Esophagus squamous epithelium (tissue), 5 donors: ENCODE data around the gene P4HB. TPM values are rescaled to one million over a fixed set of nuclear protein-coding genes. Genes with fewer than 3 reads are reported as not detected.

ENCODE experiments used
- DNase-seq: peaks from one replicate; lab custom pipeline; 2025; lab: John Stamatoyannopoulos, UW
- H3K27ac ChIP-seq, 4 donors: fragments of 200-600 bp; sonication (generic); one replicate each; pipeline ENCODE4 v1.5.1; 2016 to 2019; ENCODE audit warnings: mild to moderate bottlenecking in 1 of 4
- H3K27me3 ChIP-seq, 4 donors: fragments of 200-600 bp; sonication (generic); 1 replicate in 3 of 4; 2 replicates in 1 of 4; pipeline versions ENCODE4 v1.5.1 to v1.6.0; 2017 to 2021; ENCODE audit warnings: antibody characterized with exemption in 1 of 4
- H3K36me3 ChIP-seq, 3 donors: fragments of 200-600 bp; sonication (generic); one replicate each; pipeline ENCODE4 v1.5.1; 2016 to 2019
- H3K4me1 ChIP-seq, 3 donors: fragments of 200-600 bp; sonication (generic); one replicate each; pipeline ENCODE4 v1.5.1; 2017 to 2019
- H3K4me3 ChIP-seq, 4 donors: fragments of 200-600 bp; sonication (generic); 1 replicate in 3 of 4; 2 replicates in 1 of 4; pipeline ENCODE4 v1.5.1; 2016 to 2019; ENCODE audit warnings: mild to moderate bottlenecking in 2 of 4, moderate library complexity in 1 of 4
- H3K9me3 ChIP-seq, 3 donors: fragments of 200-600 bp; sonication (generic); one replicate each; pipeline ENCODE4 v1.5.1; 2016 to 2019
- CTCF ChIP-seq, 6 experiments: fragments of 450-650 bp in 4 of 6; fragments of 200-600 bp in 2 of 6; sonication (generic) in 2 of 6; IDR thresholded peaks; one replicate each; pipeline ENCODE4 v1.5.1; 2016 to 2019; ENCODE audit warnings: antibody characterized with exemption in 6 of 6, mild to moderate bottlenecking in 4 of 6, moderate library complexity in 4 of 6
- POLR2A ChIP-seq, 4 donors: fragments of 450-650 bp; IDR thresholded peaks; one replicate each; pipeline ENCODE4 v1.6.1; 2017; ENCODE audit warnings: antibody characterized with exemption in 4 of 4, mild to moderate bottlenecking in 4 of 4, moderate library complexity in 3 of 4
- WGBS, 2 donors: methylation state at CpG; one replicate each; pipeline ENCODE4 v1.1.5; 2018; 5-methylcytosine and 5-hydroxymethylcytosine counted together
- intact Hi-C: fragments of 100-400 bp; cut with DNase I; formaldehyde crosslinking; loops from one replicate; pipeline ENCODE4 v1.15.0; 2022
- total RNA-seq, 4 donors: library from RNA; depleted of rRNA; stranded (reverse); fragments of >200 nt; gene quantifications; one replicate each; pipeline ENCODE4 v1.1.0, GENCODE V29; 2016
- donor health status: DM: yes; HTN: yes; CAD: no.

Gene P4HB
- total RNA-seq, 4 donors from 2014 or later: 459 to 2,191 (median 1,569) TPM

GRCh38 chr17:81903896-81904599, 43.7 kb upstream of the P4HB start:
- Histone ChIP-seq H3K4me3 (no peak overlapping the region), H3K9me3 (no peaks in the 10 kb centered on the region), H3K27me3 (peaks cover 0 to 20% (median 0%) of the 10 kb centered on the region in 4 donors), H3K27ac (no peak overlapping the region), H3K36me3 (peaks cover 4 to 78% (median 11%) of the 10 kb centered on the region in 3 donors), H3K4me1 (peaks cover 11 to 35% (median 13%) of the 10 kb centered on the region in 3 donors)
- 91 to 95% methylated on average over 8 to 17 of the region's 24 CpGs for WGBS, 2 donors
- intact Hi-C loops: no loop called here
- no peak for TF ChIP-seq CTCF (IDR thresholded peaks at IDR 0.05)
- no peak for TF ChIP-seq POLR2A (IDR thresholded peaks at IDR 0.05)
- no peak for DNase-seq

- no peak for DNase-seq
- 100% methylated on average over 2 of the region's 10 CpGs; no CpG with 5 or more reads in 1 of the 2 donors for WGBS, 2 donors
- Histone ChIP-seq H3K4me3 (no peak overlapping the region), H3K9me3 (no peaks in the 10 kb centered on the region), H3K4me1 (peaks cover 11 to 38% (median 13%) of the 10 kb centered on the region in 3 donors), H3K27me3 (peaks cover 0 to 20% (median 0%) of the 10 kb centered on the region in 4 donors), H3K36me3 (peaks cover 4 to 78% (median 11%) of the 10 kb centered on the region in 3 donors), H3K27ac (no peak overlapping the region)
- intact Hi-C loops: no loop called here
- TF ChIP-seq CTCF (IDR thresholded peaks at IDR 0.05) (no peak), POLR2A (IDR thresholded peaks at IDR 0.05) (no peak)
Measured at GRCh38 chr17:81903415-81903831, 43.1 kb upstream of the P4HB start.

- H3K4me1 ChIP-seq: peaks cover 11 to 43% (median 13%) of the 10 kb centered on the region in 3 donors
- H3K27ac ChIP-seq: peak overlapping the region in 1 of 4 donors; percentile 19
- no CpG with 5 or more reads among the region's 47 CpGs for WGBS, 2 donors
- H3K9me3 ChIP-seq: no peaks in the 10 kb centered on the region
- H3K36me3 ChIP-seq: peaks cover 4 to 78% (median 12%) of the 10 kb centered on the region in 3 donors
- DNase-seq: no peak
- H3K4me3 ChIP-seq: peak overlapping the region; percentile 23 to 62 (median 39)
- intact Hi-C loops: no loop called here
- peaks cover 0 to 20% (median 0%) of the 10 kb centered on the region in 4 donors for H3K27me3 ChIP-seq
- no peak for TF ChIP-seq CTCF (IDR thresholded peaks at IDR 0.05)
- no peak for TF ChIP-seq POLR2A (IDR thresholded peaks at IDR 0.05)
Measured at GRCh38 chr17:81902653-81903414, 42.5 kb upstream of the P4HB start.

GRCh38 chr17:81902023-81902652, 41.8 kb upstream of the P4HB start, which contains the start of gene NPB:
Gene NPB, plus strand, starts transcription at chr17:81902238. Its CDS starts 40 bp downstream, at chr17:81902278.
- intact Hi-C loops: no loop called here

More at GRCh38 chr17:81902023-81902652, 41.8 kb upstream of the P4HB start, which contains the start of gene NPB:
- TF ChIP-seq POLR2A (IDR thresholded peaks at IDR 0.05): no peak
- TF ChIP-seq CTCF (IDR thresholded peaks at IDR 0.05): no peak
- peak within 1 kb of the TSS in 1 of 4 donors; percentile 19 for H3K27ac ChIP-seq
- H3K27me3 ChIP-seq: peaks cover 0 to 20% (median 0%) of the 10 kb centered on the region in 4 donors
- peaks cover 11 to 43% (median 13%) of the 10 kb centered on the region in 3 donors for H3K4me1 ChIP-seq
- peak within 1 kb of the TSS; percentile 23 to 62 (median 39) for H3K4me3 ChIP-seq
- no peaks in the 10 kb centered on the region for H3K9me3 ChIP-seq
- no peak for DNase-seq
- WGBS, 2 donors: no CpG with 5 or more reads among the region's 79 CpGs
- H3K36me3 ChIP-seq: peaks cover 9 to 78% (median 10%) of the 10 kb centered on the region in 3 donors
